ENCODE results near the gene ATP1A4. TPM values are rescaled to one million over a fixed set of nuclear protein-coding genes. Genes with fewer than 3 reads are reported as not detected.

ATP1A4 gene
- total and polyA plus RNA-seq, 2 donors from 2014 or later: 0.19 TPM; not detected in 1

DNA sequence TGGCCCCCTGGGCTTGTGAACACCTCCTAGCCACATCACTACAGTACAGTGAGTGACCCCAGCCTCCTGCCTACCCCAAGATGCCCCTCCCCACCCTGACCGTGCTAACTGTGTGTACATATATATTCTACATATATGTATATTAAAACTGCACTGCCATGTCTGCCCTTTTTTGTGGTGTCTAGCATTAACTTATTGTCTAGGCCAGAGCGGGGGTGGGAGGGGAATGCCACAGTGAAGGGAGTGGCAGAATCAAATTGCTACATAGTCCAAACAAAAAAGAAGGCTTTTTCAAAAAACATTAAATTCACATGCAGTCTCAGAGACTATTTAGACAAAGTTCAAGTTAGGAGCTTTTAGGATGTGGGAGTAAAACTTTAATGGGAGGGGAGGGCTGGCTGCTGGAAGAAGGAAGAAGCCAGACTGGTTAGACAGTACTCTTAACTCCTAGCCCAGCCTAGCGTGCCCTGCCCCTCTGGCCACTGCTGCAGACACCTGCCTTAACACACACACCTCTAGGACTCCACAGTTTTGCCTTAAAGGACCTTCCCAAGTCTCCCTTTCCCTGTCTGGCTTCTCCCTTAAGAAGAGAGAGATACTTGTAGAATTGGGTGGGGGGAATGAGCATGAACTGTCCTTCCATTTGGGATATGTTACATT, 63.2 kb downstream of the ATP1A4 start:
- Histone ChIP-seq H3K27me3 (ENCODE audit: control insufficient read depth, insufficient read depth, low read length) (no peaks in the 10 kb centered on the region), H3K4me1 (ENCODE audit: control insufficient read depth in 2 of 3, insufficient read depth in 2 of 3, low read depth in 1 of 3, low read length in 3 of 3) (peaks cover 0 to 6% (median 0%) of the 10 kb centered on the region in 3 donors), H3K9ac (ENCODE audit: low read length in 3 of 3) (no peak overlapping the region), H3K4me3 (ENCODE audit: low read length in 3 of 3) (no peak overlapping the region), H3K27ac (ENCODE audit: low read depth in 2 of 2, low read length in 2 of 2) (no peak overlapping the region), H3K9me3 (ENCODE audit: control insufficient read depth in 2 of 3, insufficient read depth in 1 of 3, low read length in 3 of 3) (no peaks in the 10 kb centered on the region), H3K36me3 (ENCODE audit: control insufficient read depth in 2 of 3, insufficient read depth in 3 of 3, low read length in 3 of 3) (peaks cover 16 to 61% (median 50%) of the 10 kb centered on the region in 3 donors)
- TF ChIP-seq, protein P1, sequence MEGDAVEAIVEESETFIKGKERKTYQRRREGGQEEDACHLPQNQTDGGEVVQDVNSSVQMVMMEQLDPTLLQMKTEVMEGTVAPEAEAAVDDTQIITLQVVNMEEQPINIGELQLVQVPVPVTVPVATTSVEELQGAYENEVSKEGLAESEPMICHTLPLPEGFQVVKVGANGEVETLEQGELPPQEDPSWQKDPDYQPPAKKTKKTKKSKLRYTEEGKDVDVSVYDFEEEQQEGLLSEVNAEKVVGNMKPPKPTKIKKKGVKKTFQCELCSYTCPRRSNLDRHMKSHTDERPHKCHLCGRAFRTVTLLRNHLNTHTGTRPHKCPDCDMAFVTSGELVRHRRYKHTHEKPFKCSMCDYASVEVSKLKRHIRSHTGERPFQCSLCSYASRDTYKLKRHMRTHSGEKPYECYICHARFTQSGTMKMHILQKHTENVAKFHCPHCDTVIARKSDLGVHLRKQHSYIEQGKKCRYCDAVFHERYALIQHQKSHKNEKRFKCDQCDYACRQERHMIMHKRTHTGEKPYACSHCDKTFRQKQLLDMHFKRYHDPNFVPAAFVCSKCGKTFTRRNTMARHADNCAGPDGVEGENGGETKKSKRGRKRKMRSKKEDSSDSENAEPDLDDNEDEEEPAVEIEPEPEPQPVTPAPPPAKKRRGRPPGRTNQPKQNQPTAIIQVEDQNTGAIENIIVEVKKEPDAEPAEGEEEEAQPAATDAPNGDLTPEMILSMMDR (IDR thresholded peaks at IDR 0.05; ENCODE audit: borderline replicate concordance, extremely low read depth, insufficient read depth): no peak
- DNase-seq (no peak), FAIRE-seq (no peak)
- intact Hi-C loops (cut with DNase I): no loop called here

DNA sequence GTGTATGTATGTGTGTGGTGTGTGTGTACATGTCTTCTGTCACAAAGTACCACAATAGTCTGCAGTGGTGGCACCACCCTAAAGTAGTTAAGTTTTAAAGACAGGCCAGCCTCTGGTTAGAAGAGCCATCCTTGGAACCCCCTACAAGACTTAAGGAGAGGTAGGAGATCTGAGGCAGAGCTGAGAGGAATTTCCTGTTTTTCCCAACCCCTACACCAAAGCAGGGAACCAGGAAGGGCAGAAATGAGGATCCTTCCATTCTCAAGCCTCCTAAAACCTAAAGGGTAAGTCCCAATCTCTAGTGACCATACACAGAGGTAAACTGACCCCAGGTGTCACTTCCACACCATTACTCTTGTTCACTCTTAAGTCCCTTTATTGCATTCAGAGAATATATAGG, 64.9 kb downstream of the ATP1A4 start:
- Histone ChIP-seq H3K27me3 (ENCODE audit: control insufficient read depth, insufficient read depth, low read length) (no peaks in the 10 kb centered on the region), H3K9ac (ENCODE audit: low read length in 3 of 3) (no peak overlapping the region), H3K27ac (ENCODE audit: low read depth in 2 of 2, low read length in 2 of 2) (no peak overlapping the region), H3K36me3 (ENCODE audit: control insufficient read depth in 2 of 3, insufficient read depth in 3 of 3, low read length in 3 of 3) (peaks cover 16 to 76% (median 59%) of the 10 kb centered on the region in 3 donors), H3K4me1 (ENCODE audit: control insufficient read depth in 2 of 3, insufficient read depth in 2 of 3, low read depth in 1 of 3, low read length in 3 of 3) (peaks cover 0 to 5% (median 3%) of the 10 kb centered on the region in 3 donors), H3K9me3 (ENCODE audit: control insufficient read depth in 2 of 3, insufficient read depth in 1 of 3, low read length in 3 of 3) (no peaks in the 10 kb centered on the region), H3K4me3 (ENCODE audit: low read length in 3 of 3) (no peak overlapping the region)
- FAIRE-seq: no peak
- TF ChIP-seq, protein P1 (IDR thresholded peaks at IDR 0.05; ENCODE audit: borderline replicate concordance, extremely low read depth, insufficient read depth): no peak
- intact Hi-C loops (cut with DNase I): no loop called here
- DNase-seq: no peak

DNA sequence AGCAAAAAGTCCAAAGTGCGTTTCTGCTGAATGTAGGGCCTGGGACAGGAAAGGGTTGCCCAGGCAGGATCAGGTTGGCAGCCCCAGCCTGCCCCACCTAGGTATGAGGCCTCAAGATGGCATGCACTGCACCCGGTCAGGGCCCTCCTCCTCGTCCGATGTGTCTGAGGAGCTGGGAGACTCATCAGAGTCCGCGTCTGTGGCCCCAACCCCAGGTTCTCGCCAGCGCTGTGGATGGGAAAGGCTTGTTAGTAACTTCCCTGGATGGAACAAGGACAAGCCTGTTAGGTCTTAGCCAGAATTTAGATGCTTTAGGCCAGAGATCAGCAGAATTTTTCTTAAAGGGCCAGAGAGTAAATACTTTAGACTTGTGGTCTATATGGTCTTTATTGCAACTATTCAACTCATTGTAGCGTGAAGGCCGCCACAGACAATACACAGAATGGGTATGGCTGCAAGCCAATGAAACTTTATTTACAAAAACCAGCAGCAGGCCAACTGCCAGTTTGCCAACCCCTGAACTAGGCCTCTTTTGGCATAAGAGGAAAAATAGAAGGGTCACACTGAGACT, 66.2 kb downstream of the ATP1A4 start:
- H3K36me3 ChIP-seq (ENCODE audit: control insufficient read depth in 2 of 3, insufficient read depth in 3 of 3, low read length in 3 of 3): peaks cover 13 to 82% (median 54%) of the 10 kb centered on the region in 3 donors
- no peaks in the 10 kb centered on the region for H3K9me3 ChIP-seq (ENCODE audit: control insufficient read depth in 2 of 3, insufficient read depth in 1 of 3, low read length in 3 of 3)
- H3K27me3 ChIP-seq (ENCODE audit: control insufficient read depth, insufficient read depth, low read length): no peaks in the 10 kb centered on the region
- FAIRE-seq: no peak
- H3K4me1 ChIP-seq (ENCODE audit: control insufficient read depth in 2 of 3, insufficient read depth in 2 of 3, low read depth in 1 of 3, low read length in 3 of 3): peaks cover 0 to 5% (median 3%) of the 10 kb centered on the region in 3 donors
- H3K27ac ChIP-seq (ENCODE audit: low read depth in 2 of 2, low read length in 2 of 2): no peak overlapping the region
- TF ChIP-seq, protein P1 (IDR thresholded peaks at IDR 0.05; ENCODE audit: borderline replicate concordance, extremely low read depth, insufficient read depth): no peak
- intact Hi-C loops (cut with DNase I): no loop called here
- no peak overlapping the region for H3K9ac ChIP-seq (ENCODE audit: low read length in 3 of 3)
- DNase-seq: no peak
- no peak overlapping the region for H3K4me3 ChIP-seq (ENCODE audit: low read length in 3 of 3)
